HG03103 (cell line): Measurements from ENCODE around the gene C12orf42.

Experiments
- ATAC-seq: cut with Tn5 transposase; IDR thresholded peaks from one replicate; pipeline ENCODE4 v1.9.1; 2021; ENCODE audit warnings: low read depth; ENCODE audit not compliant: unreplicated experiment

Gene C12orf42

DNA sequence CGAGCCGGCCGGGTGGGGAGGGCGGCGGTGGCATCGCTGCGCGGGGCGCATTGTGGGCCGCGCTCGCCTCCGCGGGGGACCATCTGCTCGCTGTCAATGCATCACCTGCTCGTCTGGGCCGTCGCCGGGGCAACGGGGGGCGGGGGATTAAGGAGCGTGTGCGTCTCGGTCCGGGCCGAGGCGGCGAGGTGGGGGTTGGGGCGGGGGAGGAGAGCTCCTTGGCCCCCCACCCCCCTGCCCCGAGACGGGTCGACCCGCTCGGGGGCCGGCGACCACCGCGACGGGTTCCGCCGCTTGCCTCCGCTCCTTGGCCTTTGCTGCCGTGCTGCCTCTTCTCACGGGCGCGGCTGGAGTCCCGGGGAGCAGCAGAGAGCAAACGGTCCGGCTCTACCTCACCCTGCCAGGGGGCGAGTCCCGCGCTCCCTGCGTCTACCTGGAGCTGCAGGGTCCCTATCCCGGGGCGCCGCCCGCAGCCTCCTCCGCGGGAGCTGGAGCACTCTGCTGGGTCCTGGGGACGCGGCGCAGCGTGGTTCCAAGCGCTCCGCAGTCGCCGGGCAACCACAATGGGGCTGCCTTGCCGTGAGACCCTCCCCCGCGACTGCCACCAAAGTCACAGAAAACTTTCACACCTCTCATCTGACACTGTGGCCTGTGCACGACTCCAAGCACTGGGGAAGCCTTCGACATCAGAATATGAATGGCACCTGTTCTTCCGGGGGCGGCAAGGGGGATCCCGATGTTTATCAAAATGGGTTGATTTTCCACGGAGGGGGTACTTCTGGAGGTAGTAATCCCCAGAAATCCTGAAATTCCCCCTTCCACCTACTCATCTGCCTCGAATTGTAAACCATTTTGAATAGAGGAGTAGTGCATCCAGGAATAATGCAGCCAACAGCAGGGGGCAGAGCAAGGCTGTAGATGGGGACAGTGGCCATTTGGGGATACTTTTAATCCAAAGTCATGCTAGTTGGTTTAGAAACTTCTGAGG lies at the start of gene C12orf42:
Gene C12orf42 (minus strand): TSS at position 500 of the 988 bp plus-strand sequence. CDS start 17,542 bp downstream, outside the sequence.
- ATAC-seq: peak; percentile 62

DNA sequence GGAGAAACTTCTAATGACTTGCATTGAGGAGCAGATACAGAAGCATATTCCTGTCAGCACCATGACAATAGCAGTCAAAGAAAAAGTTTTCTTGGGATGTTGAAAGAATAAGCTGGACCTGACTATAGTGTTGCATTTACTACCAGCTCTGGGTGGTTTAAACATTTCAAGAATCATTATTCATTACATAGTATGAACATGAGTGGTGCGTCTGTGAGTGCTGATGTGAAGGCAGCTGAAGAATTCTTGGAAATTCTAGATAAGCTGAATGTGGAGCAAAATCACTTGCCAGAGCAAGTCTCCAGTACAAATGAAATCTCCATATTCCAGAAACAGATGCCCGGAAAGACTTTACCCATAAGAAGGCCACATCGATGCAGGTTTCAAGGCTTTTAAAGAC lies 46.3 kb upstream of the C12orf42 start:
- no peak for ATAC-seq

DNA sequence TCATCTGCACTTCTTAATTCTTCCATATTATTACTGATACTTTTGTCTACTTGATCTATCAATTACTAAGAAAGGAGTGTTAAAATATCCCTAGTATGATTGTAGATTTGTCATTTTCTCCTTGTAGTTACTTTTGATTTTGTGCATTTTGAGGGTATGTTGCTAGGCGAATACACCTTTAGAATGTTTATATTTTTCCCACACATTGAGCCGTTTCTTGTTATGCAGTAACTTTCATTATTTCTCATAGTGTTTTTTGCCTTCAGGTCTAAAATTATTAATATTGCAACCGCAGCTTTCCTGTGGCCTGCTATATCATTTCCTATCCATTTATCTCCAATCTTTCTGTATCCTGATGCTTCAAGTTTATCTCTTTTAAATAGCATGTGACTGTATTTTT lies 44.6 kb upstream of the C12orf42 start:
- no peak for ATAC-seq

DNA sequence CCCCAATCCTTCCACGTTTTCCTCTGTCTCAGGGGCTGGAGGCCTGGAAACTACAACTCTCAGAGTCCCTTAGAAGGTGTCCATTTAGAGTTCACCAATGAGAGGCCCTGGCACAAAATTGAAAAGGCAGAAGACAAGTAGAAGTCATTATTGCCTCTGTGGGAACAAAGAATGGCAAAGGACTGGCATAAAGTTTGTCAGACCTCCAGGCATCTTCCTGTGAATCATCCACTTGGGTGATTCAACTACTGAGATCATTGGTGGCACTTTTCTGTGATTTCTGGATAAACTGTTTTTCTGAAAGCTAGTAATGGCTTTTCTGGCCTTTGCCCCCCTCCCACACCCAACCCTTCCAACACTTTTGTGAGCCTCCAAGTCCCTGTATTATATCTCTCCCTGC lies 42.6 kb upstream of the C12orf42 start:
- ATAC-seq: no peak

DNA sequence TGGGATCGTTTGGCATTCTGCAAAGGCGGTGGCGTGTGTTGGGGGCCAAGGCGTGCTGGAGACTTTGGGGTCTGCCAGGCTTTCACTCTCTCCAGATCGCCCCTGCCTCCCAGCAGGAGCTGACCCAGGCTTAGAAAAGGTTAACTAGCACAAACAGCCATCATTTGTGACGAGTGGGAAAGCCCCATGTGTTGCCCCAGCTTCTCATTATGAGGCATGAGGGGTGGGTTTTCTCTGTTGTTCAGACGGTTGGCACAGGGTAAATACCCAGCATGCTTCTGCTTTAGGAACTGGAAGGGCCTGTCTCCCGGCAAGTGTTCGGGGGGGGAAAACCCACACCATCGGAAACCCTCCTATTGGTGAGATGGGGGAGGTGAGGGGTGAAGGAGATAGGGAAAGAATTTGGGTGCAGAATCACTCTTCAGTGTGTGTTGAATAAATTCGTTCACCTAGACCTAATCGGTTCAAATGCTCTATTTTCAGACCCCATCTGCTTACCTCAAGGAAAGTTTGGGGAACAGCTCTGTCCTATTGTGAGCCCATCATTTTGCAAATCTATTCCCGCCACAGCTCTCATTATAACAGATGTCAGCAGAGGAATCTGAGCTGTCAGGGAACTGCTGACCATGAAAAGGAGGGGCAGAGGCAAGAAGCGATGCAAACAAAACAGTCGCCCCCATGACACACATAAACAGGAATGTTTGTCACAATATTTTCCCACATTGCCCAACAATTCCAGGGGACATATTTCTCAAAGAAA lies 34.7 kb upstream of the C12orf42 start:
- ATAC-seq: no peak

DNA sequence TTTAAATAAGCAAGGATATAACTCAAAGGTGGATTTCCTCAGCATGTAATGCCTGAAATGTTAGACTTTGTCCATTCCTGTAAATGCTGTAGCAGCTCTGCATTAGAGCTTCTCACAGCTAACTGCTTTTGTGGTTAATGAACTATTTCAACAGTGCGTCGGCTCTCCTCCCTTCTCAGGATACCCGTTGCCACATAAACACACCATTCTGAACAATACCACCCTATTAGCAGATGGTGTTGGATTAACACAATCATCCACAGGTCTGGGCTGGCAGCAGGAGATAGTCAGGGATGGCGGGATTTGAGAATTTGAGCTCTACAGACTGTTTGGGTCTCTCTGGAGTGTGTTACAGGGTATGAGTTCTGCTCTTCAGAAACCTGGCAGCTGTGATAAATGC lies 33.5 kb upstream of the C12orf42 start:
- no peak for ATAC-seq

DNA sequence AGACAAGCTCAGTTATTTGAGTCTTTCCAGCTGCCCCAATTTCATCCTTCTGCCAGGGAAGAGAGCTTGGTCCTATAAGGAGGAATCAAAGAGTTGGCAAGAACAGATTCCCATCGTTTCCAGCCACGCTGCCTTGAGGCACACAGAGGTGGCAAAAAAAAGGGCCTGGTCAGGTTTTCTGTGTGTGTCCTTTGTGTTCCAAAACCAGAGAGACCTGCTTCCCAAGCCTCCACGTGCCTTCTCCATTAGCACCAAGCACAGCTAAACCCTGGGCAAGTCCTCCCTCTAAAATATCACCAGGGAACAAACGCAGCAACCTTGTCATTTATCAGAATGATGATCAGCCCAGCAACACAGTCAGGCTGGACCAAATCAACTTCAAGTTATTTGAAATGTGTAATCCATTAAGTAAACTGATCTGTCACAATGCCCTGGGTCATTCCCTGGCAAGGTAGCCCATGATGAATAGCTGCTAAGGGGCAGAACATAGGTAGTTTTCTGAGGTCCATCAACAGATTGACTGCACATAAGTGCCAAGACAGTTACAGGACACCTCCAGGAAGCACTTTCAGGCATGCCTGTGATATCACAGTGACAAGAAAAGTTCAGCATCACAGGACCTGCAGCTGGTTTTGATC lies 28.6 kb upstream of the C12orf42 start:
- no peak for ATAC-seq

DNA sequence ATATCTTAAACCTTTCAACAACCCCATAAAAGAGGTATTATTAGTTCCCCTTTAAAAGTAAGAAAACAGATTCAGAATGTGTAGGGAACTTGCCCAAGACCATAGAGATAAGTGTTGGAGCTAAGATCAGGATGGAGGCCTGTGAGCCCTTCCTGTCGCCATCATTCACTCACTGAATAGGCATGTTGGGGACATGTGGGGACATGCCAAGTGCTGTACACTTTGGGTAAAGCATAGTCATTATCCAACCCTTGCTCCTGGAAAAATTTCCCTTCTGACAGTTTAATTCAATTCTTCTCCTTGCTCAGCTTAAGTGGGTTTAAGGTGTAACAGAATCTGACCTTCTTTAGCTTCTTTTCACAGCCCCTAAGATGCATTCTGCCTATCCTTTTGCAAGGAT lies 28.0 kb upstream of the C12orf42 start:
- ATAC-seq: no peak

DNA sequence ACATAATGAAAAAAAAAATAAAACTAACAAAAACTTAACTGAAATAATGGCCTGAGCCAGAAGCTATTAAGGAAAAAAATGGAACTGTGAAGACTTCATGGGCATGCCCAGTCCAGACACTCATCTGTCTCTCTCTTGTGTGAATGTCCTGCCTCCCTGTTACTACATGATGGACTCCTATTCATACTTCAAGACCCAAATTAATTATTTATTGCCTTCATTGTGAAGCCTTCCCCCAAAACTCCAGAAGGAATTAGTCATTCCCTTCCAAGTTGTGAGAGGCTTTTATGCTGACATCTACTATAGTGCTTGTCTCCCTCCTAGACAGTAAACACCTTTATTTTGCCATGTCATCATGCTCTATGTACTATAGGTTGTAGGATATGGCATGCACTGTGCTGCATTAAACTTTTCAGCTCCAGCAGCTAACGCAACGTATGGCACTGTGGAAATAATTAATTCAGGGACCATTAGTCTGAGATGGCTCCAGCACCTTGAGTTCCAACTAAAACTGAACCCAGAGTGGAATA lies 25.0 kb upstream of the C12orf42 start:
- no peak for ATAC-seq

DNA sequence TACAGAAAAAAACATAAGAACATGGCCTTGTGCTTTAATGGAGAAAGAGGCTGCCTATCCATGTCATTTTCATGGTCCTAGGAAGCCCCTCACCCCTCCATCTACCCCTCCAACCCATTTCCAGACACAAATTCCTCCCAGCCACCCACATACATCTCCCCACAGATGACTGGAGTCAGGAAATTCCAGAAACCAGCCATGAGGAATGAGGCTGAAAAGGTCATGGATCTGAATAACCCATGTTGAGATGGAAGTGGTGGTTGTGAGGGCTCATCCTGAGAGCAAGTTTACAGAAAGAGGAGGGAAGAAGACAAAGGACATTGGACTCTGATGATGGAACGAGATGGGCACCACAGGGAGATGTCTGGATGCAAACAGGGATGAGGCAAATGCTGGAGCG lies 23.9 kb upstream of the C12orf42 start:
- ATAC-seq: no peak

DNA sequence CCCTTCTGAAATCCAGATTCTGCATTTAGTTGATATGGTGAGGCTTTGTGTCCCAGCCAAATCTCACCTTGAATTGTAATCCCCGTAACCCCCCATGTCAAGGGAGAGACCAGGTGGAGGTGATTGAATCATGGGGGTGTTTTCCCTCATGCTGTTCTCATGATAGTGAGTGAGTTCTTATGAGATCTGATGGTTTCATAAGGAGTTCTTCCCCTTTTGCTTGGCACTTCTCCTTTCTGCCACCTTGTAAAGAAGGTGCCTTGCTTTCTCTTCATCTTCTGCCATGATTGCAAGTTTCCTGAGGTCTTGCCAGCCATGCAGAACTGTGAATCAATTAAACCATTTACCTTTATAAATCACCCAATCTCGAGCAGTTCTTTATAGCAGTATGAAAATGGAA lies 23.1 kb upstream of the C12orf42 start:
- ATAC-seq: no peak

DNA sequence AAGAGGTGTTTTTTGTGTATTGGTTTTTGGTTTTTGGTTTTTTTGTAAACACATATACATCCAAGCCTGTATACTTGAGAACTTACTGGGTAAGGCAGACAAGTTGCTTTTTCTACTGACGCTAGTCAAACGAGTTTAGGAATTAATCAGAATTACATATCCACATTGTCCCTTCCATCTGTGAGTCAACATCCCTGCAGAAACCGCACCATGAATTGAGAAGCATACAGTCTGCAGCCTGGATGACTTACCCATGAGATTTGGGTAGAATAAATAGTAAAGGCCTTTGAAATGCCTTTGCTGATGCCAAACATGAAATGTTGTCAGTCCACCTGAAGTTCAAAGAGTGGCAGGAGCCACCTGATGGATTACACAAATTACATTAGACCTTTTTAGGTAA lies 21.4 kb upstream of the C12orf42 start:
- no peak for ATAC-seq

DNA sequence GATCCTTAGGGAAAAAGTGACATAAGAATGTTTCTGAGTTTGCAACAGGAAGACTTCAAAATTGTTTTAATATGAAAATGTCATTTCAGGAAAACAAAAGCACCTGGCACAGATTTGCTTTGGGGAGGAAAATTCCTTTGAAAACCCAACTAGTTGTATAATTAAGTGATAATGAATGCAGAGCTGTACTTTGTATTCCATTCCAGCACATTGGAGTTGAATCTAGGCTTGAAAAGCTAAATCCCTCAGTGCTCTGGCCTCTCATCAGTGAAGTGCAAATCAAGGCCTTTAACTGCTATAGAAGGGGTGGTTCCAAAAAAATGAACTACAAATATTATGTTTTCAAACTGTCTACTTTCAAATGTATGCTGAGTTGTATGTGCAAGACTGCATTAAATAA lies 19.6 kb upstream of the C12orf42 start:
- no peak for ATAC-seq

DNA sequence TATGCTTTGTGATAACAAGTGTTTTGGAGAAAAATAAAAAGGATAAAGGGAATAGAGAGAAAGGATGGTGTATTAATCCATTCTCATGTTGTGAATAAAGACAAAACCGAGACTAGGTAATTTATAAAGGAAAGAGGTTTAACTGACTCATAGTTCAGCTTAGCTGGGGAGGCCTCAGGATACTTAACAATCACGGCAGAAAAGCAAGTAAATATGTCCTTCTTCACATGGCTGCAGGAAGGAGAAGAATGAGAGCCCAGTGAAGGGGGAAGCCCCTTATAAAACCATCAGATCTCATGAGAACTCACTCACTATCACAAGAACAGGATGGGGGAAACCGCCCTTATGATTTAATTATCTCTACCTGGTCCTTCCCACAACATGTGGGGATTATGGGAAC lies 18.1 kb upstream of the C12orf42 start:
- ATAC-seq: no peak

DNA sequence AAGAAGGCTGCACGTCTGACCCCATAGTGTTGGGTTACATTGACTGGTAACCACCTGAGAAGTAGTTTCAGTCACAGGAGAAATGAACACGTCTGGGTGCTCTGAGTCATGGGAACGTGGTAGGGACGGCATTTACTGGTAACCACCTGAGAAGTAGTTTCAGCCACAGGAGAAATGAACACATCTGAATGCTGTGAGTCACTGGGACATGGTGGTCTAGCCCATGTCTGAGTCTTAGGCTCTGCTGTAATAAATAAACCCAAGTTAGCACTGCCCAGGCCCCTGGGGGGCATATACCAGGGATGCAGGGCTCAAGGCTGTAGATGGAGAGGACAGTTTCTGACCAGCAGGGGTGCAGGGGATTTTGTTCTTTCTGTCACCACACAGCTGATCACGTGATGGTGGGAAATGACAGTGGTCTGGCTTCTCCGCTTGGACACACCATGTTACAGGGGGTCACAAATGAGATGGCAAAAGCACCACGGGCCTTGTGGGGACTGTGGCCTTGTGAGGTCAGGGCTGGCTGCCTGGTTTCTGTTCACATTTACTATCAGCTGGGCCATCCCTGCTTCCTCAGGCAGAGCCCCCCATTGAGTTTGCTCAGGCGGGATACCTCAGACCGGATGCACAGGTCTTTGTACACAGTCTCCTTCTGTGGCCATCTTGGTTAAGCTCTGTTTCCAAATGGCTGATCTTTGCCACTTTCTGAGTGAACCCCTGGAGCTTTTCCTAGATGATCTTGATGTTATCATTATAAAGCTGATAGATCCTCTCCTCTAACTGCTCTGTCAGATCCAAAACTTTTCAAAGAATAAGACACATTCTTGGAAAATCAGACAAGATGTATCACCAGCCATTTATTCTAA lies 9.8 kb upstream of the C12orf42 start:
- peak; percentile 96 for ATAC-seq

DNA sequence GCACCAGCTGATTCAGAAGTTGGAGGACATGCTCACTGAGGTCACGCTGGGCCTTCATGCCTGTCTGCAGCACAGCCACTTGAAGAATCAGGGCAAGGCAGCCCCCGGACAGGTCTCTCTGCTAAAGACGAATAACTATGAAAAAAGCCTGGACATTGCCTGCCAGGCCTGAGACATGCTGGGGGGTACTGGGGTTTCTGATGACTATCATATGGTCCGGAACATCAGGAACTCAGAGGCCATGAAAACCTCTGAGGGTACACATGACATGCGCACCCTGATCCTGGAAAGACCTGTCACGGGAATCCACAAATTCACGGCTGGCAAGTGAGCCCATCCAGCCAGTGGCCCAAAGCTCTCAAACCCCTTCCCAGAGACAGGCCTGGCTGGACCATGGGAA lies 8.8 kb upstream of the C12orf42 start:
- ATAC-seq: no peak

DNA sequence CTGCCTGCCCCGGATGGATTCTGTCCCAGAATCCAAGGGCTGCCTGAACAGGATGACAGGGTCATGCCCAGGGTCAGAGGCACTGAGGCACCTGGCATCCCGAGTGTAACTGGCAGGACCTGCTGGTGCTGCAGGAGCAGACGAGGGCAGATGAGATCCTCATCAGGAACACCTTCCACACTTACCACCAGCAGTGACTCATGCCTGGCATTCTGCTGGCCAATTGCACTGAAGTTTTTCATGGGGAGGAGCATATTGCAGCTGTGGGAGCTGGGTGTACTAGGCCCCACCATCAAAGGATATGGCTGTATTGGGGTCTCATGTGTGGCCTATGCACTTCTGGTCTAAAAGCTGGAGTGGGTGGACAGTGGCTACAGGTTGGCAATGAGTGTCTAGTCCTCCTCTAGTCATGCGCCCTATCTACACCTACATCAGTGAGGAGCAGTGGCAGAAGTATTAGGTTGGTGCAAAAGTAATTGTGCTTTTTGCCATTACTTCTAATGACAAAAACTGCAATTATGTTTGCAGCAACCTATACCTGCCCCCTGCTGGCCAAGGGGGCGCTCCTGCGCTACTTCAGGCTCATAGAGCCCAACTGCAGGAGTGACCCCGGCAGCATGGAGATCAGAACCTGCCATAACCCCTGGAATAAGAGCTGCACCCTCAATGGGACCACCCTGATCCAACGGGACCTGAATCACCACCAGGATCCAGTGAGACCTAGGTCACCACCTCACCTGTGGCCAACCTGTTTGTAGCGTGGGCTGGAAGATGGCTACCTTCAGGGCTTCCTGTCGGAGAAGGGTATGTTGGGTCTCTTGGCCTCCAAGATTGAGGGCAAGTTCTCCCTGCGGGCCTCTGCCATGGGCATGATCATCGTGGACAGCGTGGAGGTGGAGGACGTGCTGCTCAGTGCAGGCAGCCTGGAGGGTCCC lies 8.0 kb upstream of the C12orf42 start:
- no peak for ATAC-seq

DNA sequence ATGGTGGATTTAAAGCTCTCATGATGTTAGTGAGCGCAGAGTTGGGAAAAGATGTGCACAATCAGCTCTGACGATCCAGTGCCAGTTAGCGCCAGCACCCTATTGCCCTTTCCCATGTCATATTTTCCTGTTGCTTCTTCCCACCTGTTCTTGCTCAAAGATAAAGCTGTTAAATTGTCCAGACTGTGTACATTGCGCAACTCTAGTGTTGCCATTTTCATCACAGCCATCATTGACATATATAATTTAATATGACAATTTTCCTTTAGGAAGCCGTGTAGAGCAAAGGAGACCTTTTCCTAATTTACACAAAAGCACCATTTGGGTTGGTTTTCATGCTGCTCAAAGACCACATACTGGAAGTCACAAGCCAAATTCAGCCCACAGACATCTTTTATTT lies 5.7 kb upstream of the C12orf42 start:
- no peak for ATAC-seq

DNA sequence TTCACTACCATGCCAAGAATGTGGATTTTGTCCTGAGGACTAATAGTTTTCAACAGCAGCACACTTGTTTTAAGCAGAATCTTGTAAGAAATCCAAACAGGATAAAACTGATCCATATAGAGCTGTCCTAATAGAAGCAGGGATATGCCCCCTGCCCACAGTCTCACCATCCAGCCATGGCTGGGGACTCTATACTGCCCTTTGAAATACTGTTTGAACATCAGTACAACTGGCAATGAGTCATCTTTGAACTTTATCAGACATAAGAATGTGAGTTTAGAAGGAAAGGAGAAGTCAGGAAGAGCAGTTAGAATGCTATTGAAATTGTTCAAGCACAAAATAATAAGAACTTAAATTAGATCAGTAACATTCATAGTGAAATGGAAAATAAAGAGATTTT lies 3.8 kb upstream of the C12orf42 start:
- no peak for ATAC-seq
